SH-SY5Y (cell line): Measurements from ENCODE around the gene BANF2.

Experiments
- GATA2 ChIP-seq: IDR thresholded peaks from 2 replicates; pipeline ENCODE4 v1.6.1; 2011; ENCODE audit warnings: mild to moderate bottlenecking, low read depth, low read length
- GATA3 ChIP-seq: IDR thresholded peaks from 2 replicates; pipeline ENCODE4 v1.6.1; 2011; ENCODE audit warnings: low read depth, mild to moderate bottlenecking, low read length, moderate library complexity

DNA sequence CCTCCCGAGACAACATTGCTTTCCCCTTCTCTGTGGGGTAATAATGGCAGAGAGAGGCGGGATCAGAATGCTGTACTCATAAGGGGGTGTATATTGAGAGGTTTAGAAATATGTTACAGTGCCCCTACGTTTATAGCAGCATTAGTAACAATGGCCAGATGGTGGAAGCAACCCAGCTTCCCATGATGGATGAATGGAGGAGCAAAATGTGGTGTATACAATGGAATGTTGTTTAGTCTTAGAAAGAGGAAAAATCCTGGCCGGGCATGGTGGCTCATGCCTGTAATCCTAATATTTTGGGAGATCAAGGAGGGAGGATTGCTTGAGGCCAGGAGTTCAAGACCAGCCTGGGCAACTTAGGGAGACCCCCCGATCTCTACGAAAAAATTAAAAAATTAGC is 12.9 kb downstream of the BANF2 start:
- TF ChIP-seq GATA2 (no peak), GATA3 (no peak)
